Ovary (tissue), 3 donors: ENCODE results near the gene WDFY4.

Source experiments
- CTCF ChIP-seq, 3 donors: fragments of 450-650 bp in 2 of 3; fragments of 200-600 bp in 1 of 3; IDR thresholded peaks; one replicate each; pipeline versions ENCODE4 v1.5.1 to v1.8.0; 2016 to 2022; ENCODE audit warnings: antibody characterized with exemption in 3 of 3, mild to moderate bottlenecking in 1 of 3
- EP300 ChIP-seq: sonication (generic); formaldehyde crosslinking; IDR thresholded peaks from one replicate; pipeline ENCODE4 v1.6.1; 2017; ENCODE audit warnings: antibody characterized with exemption
- POLR2A ChIP-seq: fragments of 450-650 bp; IDR thresholded peaks from one replicate; pipeline ENCODE4 v1.6.1; 2017; ENCODE audit warnings: antibody characterized with exemption, mild to moderate bottlenecking, moderate library complexity
- donor health status: DM: no; HTN: no; CAD: no.

GRCh38 chr10:48636231-48636630 lies 48.4 kb upstream of the WDFY4 start:
- TF ChIP-seq POLR2A (no peak), CTCF (IDR thresholded peaks at IDR 0.05) (no peak), EP300 (no peak)
